A204.1 (cell line): ENCODE data around the gene GPC3.
"Not testable (repeated sequence)": the region's sequence is repeated elsewhere in the genome, so short reads cannot be mapped to it uniquely, and the experiment has no call there.

Source experiments
- FAIRE-seq: peaks from 2 replicates; lab custom pipeline; 2012; peaks lifted over from hg19 to GRCh38; lab: Jason Lieb, UNC

GPC3 gene

DNA sequence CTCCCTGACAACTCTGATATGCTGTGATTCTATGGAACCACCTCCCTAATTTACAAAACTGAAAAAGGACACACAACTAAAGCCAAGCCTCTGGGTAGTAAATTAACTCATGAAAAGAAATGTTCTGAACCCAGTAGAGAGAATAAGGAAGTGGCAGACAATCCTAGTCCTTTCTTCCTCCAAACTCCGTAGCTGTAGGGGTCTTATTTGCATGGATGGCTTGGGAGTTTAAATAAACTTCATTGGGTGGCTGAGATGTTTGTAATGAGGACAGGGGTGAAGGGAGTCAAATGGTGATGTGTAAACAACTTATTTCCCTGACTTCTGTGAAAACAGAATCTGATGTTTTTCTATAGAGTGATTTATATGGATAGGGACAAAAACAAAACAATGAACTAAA is 59.3 kb downstream of the GPC3 start:
- FAIRE-seq = no peak

DNA sequence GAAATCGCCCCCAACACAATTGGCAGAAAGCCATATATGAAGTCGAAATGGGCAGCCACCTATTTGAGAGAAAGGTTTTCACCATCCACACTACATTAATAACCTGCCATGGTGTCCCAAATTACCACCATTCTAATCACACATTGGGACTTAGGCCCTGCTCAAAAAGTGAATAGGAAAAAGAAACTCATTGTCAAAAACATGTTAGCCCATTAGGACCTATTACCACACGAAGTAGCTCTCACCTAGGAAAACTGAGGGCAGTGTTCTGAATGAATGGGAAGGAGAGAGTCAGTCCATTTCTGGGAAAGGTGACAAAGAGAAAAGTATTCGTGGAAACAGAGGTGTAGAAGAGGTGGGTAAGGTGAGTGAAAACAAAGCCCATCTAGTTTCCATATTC is 60.8 kb downstream of the GPC3 start:
- FAIRE-seq = no peak

DNA sequence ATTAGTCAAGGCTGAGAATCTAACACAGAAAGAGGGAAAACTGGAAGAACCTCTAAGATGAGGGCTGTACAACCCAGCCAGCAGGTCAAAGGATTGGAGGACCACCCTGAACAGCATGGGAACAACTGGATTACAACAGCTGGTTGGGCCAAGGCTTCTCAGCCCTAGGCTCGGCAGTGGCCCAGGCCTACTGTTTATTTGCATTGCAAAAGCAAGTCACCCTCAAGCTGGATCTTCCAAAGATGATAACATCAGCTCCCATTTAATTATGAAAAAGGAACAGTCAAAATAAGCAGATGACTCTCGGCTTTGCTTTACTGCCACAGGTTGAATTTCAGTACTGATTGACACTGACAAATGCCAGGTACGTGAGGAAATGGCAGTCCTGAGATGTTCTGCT is 61.8 kb downstream of the GPC3 start:
- FAIRE-seq = no peak

DNA sequence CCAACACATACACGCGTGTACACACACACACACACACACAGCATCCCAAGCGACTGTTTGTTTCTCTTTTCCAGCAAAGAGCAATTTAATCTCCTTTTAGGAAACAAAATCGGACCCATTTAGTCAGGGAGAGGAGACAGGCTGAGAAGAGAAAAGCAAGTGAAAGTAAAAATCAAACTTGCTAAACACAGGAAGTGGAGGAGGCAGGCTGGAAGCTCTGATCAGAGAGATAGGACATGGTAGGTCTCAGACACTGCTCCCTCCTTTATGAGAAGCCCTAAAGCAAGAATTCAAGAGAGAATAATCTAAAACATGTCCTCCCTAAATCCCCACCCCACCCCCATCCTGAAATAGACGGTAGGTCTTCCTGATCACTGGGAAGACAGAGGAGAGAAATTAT is 62.3 kb downstream of the GPC3 start:
- FAIRE-seq = no peak

DNA sequence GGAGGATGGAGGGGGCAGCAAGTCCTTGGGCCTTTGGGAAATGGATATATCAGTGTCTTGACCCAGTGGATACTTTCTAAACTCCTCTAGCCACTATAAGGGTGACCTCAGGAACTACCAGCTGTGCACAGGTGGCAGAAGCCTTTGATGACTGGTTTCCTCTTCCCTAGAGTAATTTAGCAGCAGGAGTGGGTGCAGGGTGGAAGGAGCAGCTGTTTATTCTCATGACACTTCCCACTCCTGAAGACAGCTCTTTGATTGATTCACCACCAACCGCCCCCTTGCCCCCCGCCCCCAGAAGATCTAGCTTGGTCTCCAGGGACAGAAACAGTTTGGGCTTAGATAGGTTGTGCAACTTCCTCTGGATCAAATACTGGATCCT is 63.0 kb downstream of the GPC3 start:
- no peak for FAIRE-seq

DNA sequence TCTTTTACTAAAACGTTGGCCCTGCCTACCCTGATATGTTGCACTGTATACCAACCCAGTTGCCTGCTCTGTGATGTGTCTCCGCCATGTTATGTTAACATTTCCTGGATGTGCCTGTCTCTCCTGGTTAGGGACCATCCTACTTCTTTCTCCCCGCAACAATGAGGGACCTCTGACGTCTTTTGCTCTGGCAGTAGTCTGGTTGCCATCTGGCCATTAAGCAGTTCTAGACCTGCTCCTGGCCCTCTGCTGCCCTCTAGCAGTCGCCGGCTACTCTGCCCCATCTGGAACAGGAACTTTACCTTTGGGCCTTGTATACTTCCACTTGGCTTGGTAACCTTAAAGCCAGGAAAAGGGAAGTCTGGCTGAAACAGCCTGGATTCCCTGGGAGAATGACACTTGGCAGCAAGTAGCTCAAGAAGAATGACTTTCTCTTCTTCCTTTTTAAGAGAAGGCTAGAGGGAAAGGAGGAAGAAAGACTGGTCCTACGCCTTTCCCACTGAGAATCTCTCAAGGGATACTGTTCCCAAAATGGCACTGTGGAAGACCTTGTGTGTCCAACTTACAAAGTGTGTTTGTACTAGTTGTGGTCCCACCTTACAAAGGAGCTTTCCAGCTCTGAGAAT is 63.5 kb downstream of the GPC3 start:
- no peak for FAIRE-seq

DNA sequence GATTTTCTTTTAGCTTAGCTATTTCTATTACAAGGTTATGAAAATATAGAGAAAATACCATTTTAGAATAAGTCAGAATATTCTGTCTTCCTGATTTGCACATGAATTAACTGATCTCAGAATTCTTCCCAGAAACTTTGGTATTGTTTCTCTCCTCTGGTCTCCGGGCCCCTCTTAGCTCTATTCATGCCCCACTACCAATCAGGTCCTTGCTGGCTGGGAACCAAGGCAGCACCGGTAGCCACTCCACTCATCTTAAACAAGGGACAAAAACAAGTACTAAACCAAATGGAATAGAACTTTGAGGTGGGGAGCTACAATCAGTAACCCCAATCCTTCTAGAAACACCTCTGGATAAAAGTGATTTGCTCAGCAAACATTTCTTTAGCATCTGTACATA is 64.3 kb downstream of the GPC3 start:
- no peak for FAIRE-seq

DNA sequence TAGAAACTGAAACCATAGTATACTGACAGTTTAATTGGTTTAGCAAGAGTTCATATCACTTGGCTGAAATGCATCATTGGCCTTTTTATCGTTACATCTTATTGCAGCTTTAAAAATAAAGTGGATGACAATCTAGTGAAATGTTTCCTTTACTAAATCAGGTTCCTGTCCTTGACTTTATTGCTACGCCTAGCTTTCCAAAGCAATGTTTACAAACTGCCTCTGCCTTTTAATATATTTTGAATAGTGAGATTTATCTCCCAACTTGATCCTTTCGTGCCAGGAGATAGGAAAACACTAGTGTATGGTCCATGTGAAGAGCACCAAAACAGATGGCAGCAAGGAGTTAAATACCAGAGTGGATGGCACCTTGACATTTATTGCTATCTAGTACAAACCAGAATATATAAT is 67.0 kb downstream of the GPC3 start:
- no peak for FAIRE-seq

DNA sequence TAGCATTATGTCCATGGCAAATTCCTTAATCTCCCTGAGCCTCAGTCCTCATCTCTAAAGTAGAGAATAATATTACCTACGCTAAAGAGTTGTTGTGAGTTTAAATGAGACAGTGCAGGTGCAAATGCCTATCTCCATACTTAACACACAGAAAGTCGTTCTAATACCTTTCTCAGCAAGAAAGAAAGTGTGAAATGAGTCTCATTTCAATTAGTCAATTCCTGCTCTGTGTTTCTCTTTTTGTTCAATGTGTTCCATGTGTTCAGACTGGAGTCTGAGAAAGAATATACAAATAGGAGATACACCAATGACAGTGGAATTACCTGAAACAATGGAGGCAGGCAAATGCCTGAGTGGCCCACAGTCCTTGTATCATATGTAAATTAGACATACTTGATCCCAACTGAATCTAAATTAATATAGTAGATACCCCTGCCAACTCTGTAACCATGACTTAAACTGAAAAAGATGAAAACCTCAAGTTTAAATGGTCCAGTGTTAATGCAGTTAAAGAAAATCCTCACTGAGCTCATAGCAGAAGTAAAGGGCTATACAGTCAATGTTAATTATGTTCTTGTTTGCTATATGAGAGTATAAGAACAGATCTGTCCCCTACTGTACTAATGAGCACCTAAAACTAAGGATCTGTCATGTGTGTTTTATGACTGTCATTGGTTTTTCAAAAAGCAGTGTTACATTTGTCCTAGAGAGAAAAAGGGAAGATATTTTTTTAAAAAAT is 68.2 kb downstream of the GPC3 start:
- FAIRE-seq = no peak

DNA sequence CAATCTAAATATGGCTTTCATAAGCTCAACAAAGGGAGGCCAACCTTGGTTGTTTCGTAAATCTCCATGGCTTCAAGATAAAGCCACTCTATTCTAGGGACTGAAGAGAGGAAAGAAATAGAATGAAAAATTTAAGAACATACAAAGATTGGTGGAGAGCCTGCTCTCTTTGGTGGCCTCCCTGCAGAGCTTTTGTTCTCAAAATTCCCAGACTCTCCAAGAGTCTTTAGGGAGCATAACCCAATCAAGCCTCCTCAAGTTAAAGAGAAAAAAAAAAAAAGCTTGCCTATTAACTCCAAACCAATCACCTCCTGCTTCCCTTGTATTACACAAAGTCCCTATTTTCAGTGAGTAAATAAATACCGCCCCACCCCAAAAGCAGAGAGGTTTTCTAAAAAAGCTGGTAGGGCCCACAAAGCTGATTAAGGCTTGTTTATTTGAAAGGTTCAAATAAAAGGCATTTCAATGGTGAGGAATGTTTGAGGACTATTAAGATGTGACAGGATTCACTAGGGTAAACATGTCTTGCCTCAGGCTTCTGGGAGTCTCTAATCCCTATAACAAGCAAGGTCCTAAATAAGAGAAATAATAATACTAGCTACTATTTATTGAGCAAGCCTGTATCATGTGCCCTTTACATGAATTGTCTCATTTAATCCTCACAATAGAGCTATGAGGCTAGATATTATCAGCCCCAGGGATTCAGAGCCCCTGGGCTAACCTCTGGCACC is 71.6 kb downstream of the GPC3 start:
- FAIRE-seq = no peak

DNA sequence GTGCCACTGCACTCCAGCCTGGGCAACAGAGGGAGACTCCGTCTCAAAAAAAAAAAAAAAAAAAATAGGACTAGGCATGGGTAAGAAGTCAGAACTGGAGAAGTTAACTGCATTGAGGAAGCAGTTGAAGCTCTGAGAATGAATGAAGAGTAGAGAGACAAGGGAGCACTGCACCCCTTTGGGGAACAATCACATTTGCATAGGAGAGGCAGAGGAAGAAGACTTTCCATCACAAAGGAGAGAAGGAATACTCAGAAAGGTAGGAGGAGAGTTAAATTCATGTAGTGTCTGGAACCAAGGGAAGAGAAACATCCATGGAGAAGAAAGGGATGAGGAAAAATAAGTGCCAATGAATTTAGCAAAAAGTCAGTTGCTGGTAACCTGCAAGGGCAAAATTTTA is 72.4 kb downstream of the GPC3 start:
- FAIRE-seq = no peak

DNA sequence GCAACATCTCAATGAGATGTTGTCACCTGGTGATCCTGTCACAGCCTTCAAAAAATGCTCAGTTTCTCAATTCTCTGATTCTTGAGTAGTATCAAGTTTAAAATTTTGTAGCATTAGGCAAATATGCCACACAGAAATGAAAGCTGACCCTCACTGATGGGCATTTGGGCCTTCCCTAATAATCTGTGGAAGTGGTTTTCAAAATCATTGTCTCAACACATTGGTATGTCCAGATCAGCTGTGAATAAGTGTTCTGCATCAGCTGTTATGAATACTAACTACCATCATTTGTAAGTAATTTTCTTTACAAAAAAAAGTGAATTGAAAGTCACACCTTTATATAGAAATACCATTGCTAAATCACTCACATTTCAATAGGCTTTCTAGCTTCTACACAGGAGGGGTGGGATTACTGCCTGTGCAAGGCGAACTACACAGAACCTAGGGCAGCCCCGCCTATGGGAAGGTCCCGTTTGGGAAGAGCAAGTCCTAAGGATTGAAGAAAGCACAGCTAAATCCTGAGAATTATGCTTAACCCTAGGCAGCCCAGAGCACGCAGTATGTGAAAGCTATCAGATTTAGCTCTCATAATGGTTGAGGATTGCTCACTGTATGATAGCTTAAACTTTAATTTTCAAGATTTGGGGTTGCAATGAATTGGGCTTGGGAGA is 73.4 kb downstream of the GPC3 start:
- FAIRE-seq = no peak

DNA sequence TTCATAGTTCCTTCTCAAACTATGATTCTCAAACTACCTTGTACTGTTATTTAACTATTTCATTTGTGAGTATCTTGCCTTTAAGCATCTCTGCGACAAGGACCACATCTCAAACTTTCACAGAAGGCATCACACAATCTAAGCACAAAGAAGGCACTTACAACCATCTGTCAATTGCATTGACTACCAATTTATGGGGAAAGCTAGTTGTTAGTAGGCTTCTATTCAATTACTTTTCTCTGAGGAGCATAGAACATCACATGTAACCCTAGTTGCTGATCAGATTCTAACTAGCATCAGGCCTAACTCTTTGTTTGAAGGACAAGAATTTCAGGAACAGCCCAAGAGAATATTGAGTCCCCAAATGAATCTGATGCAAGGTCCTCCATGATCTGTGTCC is 74.9 kb downstream of the GPC3 start:
- no peak for FAIRE-seq

DNA sequence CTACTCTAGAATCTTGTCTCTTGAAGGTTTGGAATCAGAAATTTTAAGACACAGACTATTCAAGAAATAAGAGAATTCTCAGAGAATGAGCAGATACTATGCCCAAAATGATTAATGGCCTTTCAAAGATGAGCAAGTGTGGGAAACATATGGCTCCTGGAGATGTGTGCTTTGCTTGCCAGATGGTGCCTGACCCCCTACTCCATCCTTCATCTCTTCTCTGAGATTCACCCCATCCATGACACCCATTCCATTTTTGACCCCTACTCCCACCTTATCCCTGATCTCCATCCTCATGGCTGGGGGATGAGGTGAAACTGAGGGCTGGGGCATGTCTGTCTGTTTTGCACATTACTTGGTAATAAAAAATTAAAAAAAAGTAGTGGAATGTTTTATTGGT is 75.5 kb downstream of the GPC3 start:
- no peak for FAIRE-seq

DNA sequence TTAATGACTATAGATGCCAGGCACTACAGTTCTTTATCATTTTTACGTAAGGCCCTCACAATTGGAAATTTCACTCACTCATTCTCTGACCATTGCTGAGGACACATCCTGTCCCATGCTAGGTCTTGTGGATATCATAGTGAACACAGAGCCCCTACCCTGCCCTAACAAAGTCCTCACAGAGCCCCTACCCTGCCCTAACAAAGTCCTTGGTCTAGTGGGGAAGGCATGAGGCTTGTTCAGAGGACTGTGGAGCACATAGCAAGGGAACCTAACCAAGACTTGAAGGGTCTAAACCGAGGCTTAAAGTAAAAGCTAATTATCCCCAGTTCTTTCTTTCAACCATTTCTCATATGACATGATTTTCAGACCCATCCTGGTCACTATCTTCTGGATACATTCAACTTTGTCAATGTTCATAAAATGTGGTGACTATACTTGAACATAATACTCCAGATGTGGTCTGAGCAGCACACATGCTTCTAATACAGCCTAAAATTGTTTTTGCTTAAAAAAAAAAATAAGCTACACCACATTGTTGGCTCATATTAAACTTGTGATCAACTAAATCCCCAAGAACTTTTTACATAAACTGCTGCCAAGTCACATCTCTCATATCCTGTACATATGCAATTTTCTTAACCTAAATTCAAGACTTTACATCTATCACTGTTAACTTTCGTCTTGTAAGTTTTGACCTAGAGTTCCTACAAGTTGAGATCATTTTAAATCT is 77.0 kb downstream of the GPC3 start:
- FAIRE-seq = no peak

DNA sequence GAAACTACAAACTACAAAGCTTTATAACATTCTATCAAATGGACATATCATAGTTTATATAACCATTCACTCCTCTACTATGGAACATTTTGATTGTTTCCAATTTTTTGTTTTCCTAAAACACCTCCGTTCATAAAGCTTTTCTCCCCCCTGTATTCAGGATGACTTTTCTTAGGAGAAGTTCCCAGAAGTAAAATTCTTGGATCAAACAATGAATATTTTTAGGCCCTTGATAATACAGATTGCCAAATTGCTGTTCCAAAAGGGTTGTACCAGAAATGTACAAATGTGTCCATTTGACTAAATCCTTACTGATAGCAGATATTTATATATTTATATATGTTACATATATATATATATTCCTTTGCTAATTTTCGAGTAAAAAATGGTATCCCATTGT is 77.8 kb downstream of the GPC3 start:
- no peak for FAIRE-seq

DNA sequence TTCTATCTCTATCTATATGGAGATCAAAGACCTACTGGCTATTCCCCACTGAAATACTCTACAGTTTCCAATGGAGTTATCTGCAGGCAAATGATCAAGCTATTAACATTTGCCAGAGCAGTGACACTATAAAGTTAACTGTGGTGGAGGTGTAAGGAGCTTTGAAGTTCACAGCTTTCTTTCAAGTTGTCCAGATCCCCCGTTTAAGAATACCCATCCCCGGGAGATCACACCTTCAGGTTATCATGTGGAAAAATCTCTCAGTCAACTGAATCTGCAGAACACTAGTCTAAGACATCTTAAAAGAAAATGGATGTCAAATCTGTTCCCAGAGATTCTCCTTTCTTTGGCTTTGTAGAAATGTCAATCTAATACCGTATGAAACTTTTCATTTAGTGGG is 80.1 kb downstream of the GPC3 start:
- no peak for FAIRE-seq

DNA sequence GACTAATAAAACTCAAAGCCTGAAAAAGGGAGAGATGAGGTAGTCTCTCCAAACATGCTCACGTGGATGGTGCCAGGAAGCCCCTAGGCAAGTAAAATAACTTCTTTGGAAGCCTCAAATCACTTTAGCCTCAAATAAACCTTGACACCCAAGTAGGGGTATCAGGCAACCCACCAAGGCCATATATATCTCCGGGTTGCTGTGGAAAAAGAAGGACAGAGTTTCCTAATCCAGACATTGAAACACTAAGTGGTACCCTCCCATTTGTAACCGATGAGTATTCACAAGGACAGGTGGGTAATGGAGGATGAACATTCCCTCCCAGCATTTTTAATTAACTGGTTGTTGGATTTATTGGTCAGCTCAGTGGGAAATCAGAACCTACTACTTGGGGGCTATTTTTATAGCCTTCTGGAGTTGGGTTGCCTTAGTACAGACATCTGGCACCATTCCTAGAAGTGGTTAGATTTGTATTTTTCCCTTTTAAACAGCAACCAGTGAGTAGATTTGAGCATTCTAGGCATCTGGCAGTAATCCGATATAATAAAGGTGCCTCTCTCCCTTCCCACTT is 87.7 kb downstream of the GPC3 start:
- no peak for FAIRE-seq

DNA sequence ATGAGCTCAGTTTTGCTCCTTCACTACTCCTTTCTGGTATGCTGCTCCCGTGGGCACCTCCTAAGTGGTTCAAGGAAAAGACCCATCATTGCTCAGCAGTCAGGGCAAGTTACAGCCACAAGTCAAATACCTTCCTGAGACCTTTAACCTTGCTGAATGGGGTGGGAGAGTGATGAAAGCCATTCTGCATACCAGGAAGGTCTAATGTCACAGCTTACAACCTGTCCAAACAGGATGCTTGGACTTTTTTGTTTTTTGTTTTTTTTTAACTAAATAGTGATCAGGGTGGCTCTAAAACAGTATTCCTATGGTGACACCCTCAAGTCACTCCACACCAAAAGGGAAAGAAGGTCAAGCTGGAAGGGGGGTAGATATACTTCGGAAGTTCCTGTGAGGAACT is 93.1 kb downstream of the GPC3 start:
- no peak for FAIRE-seq

DNA sequence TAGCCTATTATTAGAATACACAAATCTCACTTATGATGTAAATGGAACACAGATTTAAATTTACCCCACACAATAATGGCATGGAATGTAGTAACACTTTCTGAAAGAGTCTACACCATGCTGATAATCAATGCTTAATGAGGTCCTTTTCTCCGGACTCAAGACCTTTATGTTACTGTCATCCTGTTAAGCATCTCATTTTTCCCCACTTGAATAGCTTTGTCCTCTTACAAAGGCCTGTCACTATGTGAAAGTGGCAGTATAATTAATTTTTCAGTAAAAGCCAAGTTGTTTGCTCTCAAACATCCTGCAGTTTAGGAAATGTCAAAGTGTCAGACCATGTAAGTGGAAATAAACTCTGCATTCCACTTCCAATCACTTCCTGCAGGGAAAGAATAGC is 96.4 kb downstream of the GPC3 start:
- FAIRE-seq = no peak

DNA sequence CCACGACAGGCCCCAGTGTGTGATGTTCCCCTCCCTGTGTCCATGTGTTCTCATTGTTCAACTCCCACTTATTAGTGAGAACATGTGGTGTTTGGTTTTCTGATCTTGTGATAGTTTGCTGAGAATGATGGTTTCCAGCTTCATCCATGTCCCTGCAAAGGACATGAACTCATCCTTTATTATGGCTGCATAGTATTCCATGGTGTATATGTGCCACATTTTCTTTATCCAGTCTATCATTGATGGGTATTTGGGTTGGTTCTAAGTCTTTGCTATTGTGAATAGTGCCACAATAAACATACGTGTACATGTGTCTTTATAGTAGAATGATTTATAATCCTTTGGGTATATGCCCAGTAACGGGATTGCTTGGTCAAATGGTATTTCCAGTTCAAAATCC is 97.3 kb downstream of the GPC3 start:
- not testable (repeated sequence) for FAIRE-seq
